RPMI8226 (cell line): Measurements from ENCODE around the gene ITGB2.

ENCODE experiments used
- DNase-seq: peaks from one replicate; pipeline ENCODE4 v3.0.0-alpha.2; 2015

ITGB2 gene

GRCh38 chr21:44862869-44863685 is 57.6 kb downstream of the ITGB2 start:
- no peak for DNase-seq

- DNase-seq, result no peak
Observed at GRCh38 chr21:44858791-44859190, 61.9 kb downstream of the ITGB2 start.

DNA sequence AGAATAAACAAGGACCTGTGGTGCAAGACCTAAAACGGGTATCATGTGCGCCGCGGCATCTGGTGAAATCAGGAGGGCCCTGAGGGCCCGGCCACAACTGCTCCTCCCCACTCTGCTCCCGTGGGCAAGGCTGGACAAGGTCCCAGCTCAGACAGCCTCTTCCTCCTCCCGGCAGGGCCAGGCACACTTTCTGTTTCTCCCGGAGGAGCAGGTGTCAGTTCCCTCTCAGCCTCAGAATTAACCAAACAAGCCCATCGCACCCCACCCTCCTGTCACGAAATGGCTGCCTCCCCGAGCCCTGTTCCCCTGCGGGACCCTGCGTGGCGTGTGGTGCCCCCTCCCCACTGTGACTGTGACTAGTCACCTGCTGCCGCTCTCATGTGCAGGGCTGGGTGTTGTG is 62.4 kb downstream of the ITGB2 start:
- no peak for DNase-seq

DNA sequence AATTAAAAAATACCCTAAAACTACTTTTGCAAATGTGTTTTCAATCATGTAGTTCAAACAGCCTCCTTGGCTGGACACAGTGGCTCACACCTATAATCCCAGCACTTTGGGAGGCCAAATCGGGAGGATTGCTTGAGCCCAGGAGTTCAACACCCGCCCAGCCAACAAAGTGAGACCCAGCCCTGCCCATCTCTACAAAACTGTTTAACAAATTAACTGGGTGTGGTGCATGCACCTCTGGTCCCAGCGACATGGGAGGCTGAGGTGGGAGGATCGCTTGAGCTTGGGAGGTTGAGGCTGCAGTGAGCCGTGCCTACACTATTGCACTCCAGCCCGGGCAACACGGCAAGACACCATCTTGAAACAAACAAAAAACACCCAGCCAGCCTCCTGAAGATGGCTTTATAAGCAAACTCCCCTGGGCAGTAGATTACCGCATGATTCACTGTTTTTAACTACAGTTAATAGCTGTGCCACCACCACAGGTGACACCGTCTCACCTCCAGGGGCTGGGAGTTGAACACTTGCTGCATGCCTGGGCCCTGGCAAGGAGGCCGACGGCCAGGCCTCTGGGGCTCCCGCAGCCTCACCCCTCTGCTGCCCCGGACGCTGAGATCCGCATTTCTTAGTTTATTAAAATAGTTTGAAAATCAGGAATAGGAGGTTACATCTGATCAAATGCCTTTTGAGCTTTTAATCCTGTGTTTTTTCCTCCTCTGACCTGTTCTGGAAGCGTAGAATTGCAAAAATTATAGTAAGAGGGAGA is 63.4 kb downstream of the ITGB2 start:
- DNase-seq, result no peak

DNA sequence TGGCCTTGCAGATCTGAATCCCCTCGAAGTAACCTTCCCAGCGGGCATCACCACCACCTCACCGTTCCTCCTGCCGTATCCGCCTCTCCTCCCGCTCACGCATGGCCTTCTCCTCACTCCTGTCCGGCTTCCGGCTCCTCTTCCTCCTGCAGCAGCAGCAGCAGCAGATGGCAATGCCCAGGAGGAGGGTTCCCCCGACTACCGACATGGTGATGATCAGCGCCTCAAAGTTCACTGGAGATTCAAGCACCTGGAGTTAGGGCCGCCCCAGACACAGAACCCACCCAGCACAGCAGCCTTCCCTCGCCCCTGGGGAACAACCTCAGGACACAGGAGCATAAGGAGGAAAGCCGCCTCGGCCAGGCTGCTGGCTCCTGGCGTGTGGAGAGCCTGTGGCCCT is 64.6 kb downstream of the ITGB2 start:
- DNase-seq, result no peak

GRCh38 chr21:44855572-44855971 is 65.1 kb downstream of the ITGB2 start:
- DNase-seq, result no peak

GRCh38 chr21:44854664-44855446 is 65.8 kb downstream of the ITGB2 start:
- no peak for DNase-seq

- no peak for DNase-seq
Observed at GRCh38 chr21:44854391-44854663, 66.4 kb downstream of the ITGB2 start.

DNA sequence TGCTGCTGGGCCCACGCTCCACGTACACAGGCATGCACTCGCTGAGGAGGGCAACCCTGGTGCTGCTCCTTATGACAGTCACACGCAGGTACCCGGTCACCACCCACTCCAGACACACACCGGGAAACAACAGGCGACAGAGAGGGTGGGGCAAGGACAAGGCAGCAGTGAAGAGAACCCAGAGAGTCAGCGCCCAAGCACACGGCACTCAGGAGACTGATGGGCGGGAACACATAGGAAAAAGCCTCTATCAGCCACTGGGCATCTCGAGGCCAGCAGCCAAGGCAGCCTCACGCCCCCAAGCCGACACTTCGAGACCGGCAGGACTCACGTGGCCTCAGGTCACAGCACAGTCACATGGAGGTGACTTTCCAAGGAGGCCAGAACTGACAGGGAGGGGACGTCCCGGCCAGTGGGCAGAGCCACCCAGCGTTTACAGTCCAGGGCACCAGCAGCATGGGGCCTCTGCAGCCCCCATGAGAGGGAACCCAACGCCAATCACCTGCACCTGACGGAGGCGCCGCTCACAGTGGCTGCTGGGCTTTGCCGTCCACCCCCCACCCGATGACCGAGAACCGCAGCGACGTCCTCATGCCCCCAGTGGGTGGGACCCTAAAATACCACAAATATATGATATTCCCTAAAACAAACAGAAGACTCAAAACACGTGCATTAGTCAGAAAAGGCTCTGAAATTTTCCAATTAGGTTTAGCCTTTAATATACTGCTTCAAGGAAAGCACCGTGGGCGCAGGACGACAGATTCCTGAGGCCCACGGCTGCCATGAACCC is 66.9 kb downstream of the ITGB2 start:
- no peak for DNase-seq

DNA sequence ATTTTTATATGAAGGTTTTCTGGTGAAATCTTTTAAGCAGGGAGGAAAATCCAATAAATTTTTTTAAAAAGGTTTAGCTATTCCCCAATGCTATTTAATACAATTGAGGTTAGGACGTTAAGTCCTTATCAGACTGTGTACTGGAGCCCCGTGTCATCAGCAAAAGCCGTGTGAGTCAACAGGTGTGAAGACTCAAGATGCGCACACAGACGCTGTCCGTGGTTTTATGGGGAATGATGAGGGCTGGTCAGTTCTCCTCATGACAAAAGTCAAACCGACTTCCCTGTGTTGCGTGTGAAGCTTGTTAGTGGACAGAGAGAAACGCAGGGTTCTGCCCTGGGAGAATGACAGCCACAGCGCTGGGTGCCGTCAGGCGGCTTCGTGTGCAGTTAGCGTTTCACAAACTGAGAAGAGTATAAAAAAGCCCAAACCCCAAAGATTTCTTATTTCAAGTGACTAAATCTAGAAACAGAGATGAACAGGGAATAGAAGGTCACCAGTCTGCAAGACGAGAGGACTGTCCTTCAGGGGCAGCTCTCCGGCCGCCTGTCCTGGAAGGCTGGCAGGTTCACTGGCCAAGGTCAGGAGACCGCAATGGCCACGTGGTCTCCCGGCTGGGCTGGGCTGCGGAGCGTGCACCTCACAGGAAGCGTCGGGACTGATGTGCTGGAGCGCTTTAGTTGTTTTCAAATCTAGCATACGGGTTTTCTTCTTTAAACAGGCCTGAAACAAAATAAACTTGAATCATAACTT is 69.6 kb downstream of the ITGB2 start:
- no peak for DNase-seq

DNA sequence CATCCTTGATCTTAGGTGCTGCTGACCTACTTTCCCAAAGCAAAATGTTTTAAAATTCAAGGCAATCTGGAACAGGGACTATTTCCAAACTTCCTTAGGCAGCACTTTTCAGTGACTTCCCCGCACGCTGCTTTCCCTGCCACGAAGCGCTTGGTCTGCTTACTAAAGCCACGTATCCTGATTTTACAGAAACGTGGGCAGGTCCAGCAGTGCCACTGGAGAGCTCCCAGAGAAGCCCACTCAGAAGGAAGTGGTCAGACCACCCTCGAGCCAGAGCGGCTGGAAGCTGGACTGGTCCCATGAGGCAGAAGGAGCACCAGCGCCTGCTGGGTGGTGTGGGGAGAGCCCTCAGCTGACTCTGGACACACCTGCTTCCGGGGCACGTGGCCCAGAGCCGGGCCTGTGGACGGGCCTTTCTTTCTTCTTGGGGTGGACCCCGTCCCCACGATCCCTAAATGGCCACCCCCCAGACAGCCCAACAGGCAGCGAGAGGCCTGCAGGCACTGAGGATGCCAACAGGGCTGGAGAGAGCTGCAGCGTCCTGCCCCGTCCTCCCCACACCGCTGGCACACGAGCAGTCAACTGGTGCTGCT is 70.4 kb downstream of the ITGB2 start:
- no peak for DNase-seq

DNA sequence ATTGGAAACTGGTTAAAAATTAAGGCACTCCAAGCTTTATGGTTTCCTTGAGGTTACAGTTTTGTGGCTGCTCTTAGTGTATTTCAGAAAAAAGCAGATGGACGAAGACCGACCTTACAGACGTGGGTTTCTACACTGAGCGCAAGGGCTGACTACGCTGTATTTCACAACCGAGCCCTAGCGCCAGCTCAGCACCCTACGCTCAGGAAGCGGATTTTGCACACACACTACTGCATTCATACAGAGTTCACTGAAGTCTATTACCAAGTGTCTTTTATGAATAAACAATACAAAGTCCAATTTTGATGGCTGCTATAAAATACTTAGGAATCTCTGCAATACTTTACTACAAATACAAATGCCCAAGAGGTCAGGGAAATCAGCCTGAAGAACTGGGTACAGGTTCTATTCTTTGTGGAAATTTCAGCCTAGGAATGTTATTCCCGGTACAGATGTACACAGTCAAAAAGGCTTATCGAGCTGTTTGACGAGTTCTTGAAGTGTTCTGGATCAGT is 71.0 kb downstream of the ITGB2 start:
- no peak for DNase-seq

- no peak for DNase-seq
Observed at GRCh38 chr21:44848821-44849521, 71.7 kb downstream of the ITGB2 start.

GRCh38 chr21:44847261-44848056 is 73.2 kb downstream of the ITGB2 start:
- DNase-seq, result no peak

- no peak for DNase-seq
Observed at GRCh38 chr21:44846485-44847260, 74.0 kb downstream of the ITGB2 start.

GRCh38 chr21:44846224-44846484 is 74.5 kb downstream of the ITGB2 start:
- no peak for DNase-seq

- peak; percentile 80 for DNase-seq
Observed at GRCh38 chr21:44845418-44846223, 75.1 kb downstream of the ITGB2 start.

- no peak for DNase-seq
Observed at GRCh38 chr21:44844256-44844655, 76.4 kb downstream of the ITGB2 start.
